GM12892 (cell line): ENCODE measurements around the gene EGFR.

ENCODE experiments used
- POLR2A ChIP-seq: IDR thresholded peaks from 2 replicates; pipeline ENCODE4 v1.6.1; 2011; ENCODE audit warnings: low read depth, low read length, control low read depth
- POLR2AphosphoS5 ChIP-seq: IDR thresholded peaks from 2 replicates; pipeline ENCODE4 v1.6.1; 2011; ENCODE audit warnings: low read depth, low read length, control low read depth

DNA sequence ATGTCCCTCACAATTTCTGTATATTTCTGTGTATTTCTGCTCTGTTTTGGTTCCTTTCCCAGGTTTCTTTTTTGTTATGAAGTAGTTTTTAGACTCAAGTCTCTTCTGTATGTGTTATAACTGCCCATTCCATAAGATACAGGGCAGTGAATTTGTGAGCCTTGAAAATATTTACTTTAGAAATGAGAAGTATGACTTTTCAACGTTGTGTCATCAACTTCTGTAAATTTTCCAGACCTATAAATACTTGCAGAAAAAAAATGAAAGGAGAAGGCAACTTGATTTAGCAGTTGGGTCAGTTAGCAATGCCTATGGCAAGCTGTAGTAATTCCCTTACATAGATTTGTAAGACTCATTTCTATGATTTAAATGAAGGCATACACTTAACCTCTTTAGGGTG, 11.5 kb downstream of the EGFR start:
- no peak for TF ChIP-seq POLR2AphosphoS5
- no peak for TF ChIP-seq POLR2A
